Measurements from ENCODE around the gene PEDS1. TPM values are rescaled to one million over a fixed set of nuclear protein-coding genes. Genes with fewer than 3 reads are reported as not detected.
"Not testable (repeated sequence)": the region's sequence is repeated elsewhere in the genome, so short reads cannot be mapped to it uniquely, and the experiment has no call there.

PEDS1 gene
- total RNA-seq, 1 donor from 2014 or later = 15.2 TPM

DNA sequence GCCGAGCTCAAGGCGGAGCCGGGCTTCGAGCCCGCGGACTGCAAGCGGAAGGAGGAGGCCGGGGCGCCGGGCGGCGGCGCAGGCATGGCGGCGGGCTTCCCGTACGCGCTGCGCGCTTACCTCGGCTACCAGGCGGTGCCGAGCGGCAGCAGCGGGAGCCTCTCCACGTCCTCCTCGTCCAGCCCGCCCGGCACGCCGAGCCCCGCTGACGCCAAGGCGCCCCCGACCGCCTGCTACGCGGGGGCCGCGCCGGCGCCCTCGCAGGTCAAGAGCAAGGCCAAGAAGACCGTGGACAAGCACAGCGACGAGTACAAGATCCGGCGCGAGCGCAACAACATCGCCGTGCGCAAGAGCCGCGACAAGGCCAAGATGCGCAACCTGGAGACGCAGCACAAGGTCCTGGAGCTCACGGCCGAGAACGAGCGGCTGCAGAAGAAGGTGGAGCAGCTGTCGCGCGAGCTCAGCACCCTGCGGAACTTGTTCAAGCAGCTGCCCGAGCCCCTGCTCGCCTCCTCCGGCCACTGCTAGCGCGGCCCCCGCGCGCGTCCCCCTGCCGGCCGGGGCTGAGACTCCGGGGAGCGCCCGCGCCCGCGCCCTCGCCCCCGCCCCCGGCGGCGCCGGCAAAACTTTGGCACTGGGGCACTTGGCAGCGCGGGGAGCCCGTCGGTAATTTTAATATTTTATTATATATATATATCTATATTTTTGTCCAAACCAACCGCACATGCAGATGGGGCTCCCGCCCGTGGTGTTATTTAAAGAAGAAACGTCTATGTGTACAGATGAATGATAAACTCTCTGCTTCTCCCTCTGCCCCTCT, 38.2 kb upstream of the PEDS1 start:
- intact Hi-C loops (cut with DNase I) = loop anchor here (2.0 to 5.0 kb wide), 7 partner anchors 33 to 385 kb away; no protein-coding TSS in a partner anchor
- peak; percentile 80 for DNase-seq (ENCODE audit: low spot score)

DNA sequence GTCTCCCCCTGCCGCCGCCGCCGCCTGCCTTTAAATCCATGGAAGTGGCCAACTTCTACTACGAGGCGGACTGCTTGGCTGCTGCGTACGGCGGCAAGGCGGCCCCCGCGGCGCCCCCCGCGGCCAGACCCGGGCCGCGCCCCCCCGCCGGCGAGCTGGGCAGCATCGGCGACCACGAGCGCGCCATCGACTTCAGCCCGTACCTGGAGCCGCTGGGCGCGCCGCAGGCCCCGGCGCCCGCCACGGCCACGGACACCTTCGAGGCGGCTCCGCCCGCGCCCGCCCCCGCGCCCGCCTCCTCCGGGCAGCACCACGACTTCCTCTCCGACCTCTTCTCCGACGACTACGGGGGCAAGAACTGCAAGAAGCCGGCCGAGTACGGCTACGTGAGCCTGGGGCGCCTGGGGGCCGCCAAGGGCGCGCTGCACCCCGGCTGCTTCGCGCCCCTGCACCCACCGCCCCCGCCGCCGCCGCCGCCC, 37.6 kb upstream of the PEDS1 start:
- intact Hi-C loops (cut with DNase I) = loop anchor here (2.0 to 5.0 kb wide), 5 partner anchors 86 to 386 kb away; no protein-coding TSS in a partner anchor
- DNase-seq (ENCODE audit: low spot score) = peak; percentile 85

DNA sequence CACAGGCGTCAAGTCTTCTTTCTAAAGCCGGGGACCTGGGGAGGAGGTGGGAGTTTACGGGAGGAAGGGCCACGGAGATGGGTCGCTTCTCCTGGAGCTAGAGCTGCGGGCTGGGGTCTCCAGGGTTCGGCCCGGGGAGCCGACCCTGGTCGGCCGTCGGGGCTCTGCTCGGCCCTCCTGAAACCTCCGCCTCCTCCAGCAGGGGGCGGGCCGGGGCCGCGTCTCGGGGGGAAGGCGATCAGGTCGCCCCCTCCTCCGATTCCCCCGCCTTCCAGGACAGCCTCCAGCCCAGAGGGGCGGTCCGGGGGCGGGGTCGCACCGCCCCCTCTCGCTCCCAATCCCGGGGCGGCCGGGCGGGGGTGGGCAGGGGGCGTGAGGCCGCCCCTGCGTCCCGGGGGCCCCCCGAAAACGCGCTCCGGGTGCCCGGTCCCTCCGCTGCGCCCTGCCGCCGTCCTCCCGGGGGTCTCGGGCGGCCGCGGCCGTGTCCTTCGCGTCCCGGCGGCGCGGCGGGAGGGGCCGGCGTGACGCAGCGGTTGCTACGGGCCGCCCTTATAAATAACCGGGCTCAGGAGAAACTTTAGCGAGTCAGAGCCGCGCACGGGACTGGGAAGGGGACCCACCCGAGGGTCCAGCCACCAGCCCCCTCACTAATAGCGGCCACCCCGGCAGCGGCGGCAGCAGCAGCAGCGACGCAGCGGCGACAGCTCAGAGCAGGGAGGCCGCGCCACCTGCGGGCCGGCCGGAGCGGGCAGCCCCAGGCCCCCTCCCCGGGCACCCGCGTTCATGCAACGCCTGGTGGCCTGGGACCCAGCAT, 36.9 kb upstream of the PEDS1 start, which contains the start of gene CEBPB:
TSS of gene CEBPB (plus strand) at position 580 of the 814 bp plus-strand sequence. CDS start at position 784, 204 bp downstream.
- peak; percentile 97 for DNase-seq (ENCODE audit: low spot score)
- intact Hi-C loops (cut with DNase I) = loop anchor here (2.0 to 5.0 kb wide), 5 partner anchors 87 to 386 kb away; no protein-coding TSS in a partner anchor

DNA sequence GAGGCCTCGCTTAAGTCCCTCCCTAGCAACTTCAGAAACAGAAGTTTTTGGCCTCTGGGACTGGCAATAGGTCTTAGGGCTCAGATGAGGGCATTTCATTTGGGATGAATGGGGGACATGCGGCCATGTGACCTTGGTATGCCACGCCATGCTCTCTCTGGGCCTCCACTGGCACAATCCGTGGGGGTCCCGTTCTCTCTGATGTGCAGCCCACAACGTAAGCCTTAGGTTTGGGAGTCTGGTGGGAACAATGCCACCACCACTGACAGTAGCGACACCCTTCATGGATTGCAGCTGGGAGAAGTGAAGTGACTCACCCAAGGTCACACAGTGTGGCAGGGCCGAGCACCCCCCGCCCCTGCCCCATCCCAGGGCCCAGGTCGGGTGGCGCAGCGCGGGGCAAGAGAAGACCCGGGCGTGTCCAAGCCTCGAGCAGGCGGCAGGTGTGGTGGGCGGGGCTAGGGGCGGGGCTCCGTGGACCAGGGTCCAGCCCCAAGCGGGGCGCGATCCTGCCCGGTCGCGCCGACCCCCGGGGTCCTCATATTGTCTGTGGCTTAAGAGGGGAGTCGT, 36.2 kb upstream of the PEDS1 start:
- no peak for DNase-seq (ENCODE audit: low spot score)
- intact Hi-C loops (cut with DNase I) = loop anchor here (2.0 to 5.0 kb wide), 5 partner anchors 88 to 387 kb away; no protein-coding TSS in a partner anchor

- intact Hi-C loops (cut with DNase I) = loop anchor here (1.0 kb wide), 1 partner anchor 275 kb away; no protein-coding TSS in a partner anchor
- no peak for DNase-seq (ENCODE audit: low spot score)
These were observed 35.6 kb upstream of the PEDS1 start for GRCh38 chr20:50188879-50189680.

- intact Hi-C loops (cut with DNase I) = loop anchor here (1.0 kb wide), 1 partner anchor 276 kb away; no protein-coding TSS in a partner anchor
- DNase-seq (ENCODE audit: low spot score) = no peak
These were observed 34.8 kb upstream of the PEDS1 start for GRCh38 chr20:50188287-50188688.

DNA sequence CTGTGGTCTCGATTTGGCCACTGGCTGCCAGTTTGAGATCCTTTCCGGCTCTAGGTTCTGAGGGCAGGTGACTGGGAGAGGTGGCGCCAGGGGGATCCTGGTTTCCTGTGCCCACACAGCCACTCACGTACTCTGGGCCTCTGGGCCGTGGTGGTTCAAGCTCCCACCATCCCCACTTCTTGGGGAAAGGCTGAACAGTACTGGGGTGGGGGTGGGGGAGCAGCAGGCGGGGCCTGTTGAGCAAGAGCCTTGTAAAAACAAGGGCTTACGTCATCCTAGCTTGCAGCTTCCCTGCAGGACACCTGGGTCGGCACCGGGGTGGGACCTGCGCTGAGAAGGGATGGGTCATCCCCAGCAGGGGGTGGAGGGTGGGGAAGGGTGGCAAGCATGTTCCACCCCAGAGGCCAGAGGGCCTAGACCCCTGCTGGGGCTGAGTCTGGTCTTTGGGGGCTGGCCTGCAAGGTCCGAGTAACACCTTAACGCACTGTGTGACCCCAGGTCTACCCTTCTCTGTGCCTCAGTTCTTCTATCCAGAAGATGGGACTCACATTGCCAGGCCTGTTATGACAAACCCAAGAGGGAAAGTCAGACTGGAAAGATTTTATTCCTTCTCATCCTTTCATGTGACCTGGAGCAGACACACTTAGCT, 34.0 kb upstream of the PEDS1 start:
- peak; percentile 85 for DNase-seq (ENCODE audit: low spot score)
- intact Hi-C loops (cut with DNase I) = loop anchor here (1.0 kb wide), 1 partner anchor 277 kb away; no protein-coding TSS in a partner anchor

DNA sequence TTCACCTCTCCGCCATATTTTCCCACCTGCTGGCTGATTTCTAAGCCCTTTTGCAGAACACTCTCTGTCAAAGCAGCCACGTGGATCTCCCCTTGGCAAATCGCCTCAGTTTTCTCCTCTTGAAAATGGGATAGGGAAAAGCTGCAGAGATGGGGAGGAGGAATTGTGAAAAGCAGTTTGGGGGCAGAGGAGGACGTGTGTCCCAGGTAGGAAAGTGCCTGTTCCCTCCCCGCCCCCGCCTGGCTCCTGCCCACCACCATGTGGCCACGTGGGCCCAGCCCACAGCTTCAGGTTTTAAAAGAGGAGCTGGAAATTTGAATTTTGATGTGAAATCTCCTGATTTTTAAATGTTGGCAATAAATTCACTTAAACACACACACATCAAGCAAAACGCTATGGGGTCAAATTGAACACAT, 33.5 kb upstream of the PEDS1 start:
- DNase-seq (ENCODE audit: low spot score) = no peak
- intact Hi-C loops (cut with DNase I) = no loop called here

GRCh38 chr20:50186151-50186885, 32.8 kb upstream of the PEDS1 start:
- intact Hi-C loops (cut with DNase I) = no loop called here

DNA sequence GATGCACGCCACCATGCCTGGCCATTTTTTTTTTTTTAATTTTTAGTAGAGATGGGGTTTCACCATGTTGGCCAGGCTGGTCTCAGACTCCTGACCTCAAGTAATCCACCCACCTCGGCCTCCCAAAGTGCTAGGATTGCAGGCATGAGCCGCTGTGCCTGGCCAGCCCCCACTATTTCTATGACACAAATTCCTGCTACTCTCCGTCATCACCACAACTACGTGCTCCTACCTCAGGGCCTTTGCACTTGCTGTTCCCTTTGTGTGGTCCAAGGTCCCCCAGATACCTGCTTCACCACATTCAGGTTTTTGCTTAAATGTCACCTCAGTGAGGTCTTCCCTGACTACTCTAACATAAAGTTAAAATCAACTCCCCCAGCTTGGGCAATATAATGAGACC, 31.9 kb upstream of the PEDS1 start:
- DNase-seq (ENCODE audit: low spot score) = no peak

More at GRCh38 chr20:50186151-50186885, 32.8 kb upstream of the PEDS1 start:
- peak; percentile 93 for DNase-seq (ENCODE audit: low spot score)

GRCh38 chr20:50182346-50182745, 28.8 kb upstream of the PEDS1 start:
- no peak for DNase-seq (ENCODE audit: low spot score)
- intact Hi-C loops (cut with DNase I) = no loop called here

More for the DNA sequence above, 31.9 kb upstream of the PEDS1 start:
- intact Hi-C loops (cut with DNase I) = no loop called here

DNA sequence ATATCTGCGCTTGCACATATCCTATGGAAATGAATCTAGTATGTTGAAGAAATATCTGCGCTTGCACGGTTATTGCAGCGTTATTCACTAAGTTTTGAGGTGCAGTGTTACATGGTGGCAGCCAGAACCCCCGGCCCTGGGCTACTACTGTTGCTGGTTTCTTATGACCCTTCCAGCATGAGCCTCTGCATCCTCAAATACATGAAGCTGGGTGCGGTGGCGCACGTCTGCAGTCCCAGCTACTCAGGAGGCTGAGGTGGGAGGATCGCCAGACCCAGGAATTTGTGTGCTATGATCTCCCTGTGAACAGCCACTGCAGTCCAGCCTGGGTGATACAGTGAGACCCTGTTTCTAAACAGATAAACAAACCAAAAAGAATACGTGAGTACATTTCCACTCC, 27.8 kb upstream of the PEDS1 start:
- intact Hi-C loops (cut with DNase I) = no loop called here
- no peak for DNase-seq (ENCODE audit: low spot score)

DNA sequence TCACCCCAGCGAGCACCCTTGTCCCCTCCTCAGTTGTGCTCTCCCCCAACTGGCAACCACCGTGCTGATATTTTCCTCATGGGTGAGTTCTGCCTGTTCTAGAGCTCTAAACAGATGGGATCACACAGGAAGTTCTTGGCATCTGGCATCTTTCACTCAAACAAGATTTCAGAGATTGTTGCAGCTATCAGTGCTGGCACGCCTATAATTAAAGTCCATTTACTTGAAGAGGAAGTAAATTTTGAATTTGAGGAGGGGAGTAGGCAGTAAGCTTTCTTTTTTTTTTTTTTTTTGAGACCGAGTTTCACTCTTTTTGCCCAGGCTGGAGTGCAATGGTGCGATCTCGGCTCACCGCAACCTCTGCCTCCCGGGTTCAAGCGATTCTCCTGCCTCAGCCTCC, 25.1 kb upstream of the PEDS1 start:
- DNase-seq (ENCODE audit: low spot score); intact Hi-C loops (cut with DNase I): not testable (repeated sequence)

DNA sequence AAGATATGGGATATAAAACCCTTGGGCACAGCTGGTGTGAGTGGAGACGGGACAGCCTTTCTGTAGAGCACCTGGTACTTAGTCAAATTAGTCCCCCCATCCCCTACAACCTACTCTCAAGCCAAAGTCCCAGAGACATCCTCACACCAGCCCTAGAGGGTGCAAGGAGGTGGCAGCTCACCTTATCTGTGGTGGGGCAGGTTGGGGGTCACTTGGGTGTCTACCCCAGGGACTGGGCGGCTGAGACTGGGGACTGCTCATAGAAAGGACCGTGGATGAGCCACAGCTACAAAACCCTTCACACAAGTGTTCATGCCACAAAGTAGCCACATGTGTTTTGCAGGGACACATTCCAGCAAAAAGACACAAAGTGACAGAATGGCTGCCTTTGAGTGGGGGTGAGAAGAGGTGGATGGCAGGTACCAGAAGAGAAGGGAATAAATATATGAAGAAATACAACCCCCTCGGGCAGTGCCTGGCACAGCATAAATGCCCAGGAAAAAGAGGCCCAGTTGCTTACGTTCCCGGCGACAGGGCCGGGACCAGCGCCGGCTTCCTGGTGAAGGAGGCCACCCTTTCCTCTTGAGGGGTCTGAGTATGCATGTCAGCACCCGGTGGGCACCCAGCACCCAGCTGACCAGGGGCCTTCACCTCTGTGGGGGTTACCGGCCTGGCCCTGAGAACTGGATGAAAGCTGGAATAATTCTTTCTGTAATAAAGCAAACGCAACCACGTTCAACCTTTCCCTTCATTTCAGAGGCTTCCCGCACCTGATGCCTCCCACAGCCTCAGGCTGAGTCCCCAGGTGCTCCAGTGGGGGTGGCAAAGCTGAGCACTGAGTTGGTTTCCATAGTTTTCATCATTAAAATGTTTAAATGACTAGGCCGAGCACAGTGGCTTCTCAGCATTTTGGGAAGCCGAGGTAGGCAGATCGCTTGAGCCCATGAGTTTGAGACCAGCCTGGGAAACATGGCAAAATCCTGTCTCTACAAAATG, 22.7 kb upstream of the PEDS1 start:
- intact Hi-C loops (cut with DNase I) = no loop called here
- DNase-seq (ENCODE audit: low spot score) = no peak

GRCh38 chr20:50174456-50174855, 20.9 kb upstream of the PEDS1 start:
- no peak for DNase-seq (ENCODE audit: low spot score)
- intact Hi-C loops (cut with DNase I) = loop anchor here (5.0 kb wide), 1 partner anchor 192 kb away; the partner anchor contains the start of gene SNAI1

- intact Hi-C loops (cut with DNase I) = loop anchor here (2.0 to 5.0 kb wide), 2 partner anchors 20 to 190 kb away; partner anchors contain the start of genes PEDS1 and SNAI1
- DNase-seq (ENCODE audit: low spot score) = peak; percentile 94
These were observed 19.0 kb upstream of the PEDS1 start for GRCh38 chr20:50172347-50173013.
